Osteoblast (primary cell): ENCODE measurements around the gene ZMAT1. TPM values are rescaled to one million over a fixed set of nuclear protein-coding genes. Genes with fewer than 3 reads are reported as not detected.

Source experiments
- DNase-seq: peaks from one replicate; pipeline ENCODE4 v3.0.0; 2011; ENCODE audit warnings: low spot score, mixed read lengths; ENCODE audit not compliant: insufficient read length; ENCODE audit errors: missing footprints
- H2AFZ ChIP-seq: 2 replicates; pipeline ENCODE4 v1.6.0; 2011; ENCODE audit warnings: mild to moderate bottlenecking, low read length
- H3K27ac ChIP-seq: 2 replicates; pipeline ENCODE4 v1.5.1; 2011; ENCODE audit warnings: mild to moderate bottlenecking, low read depth, low read length, moderate library complexity
- H3K27me3 ChIP-seq: 2 replicates; pipeline ENCODE4 v1.6.0; 2012; ENCODE audit warnings: mild to moderate bottlenecking, control low read depth, inconsistent platforms, low read length, moderate library complexity; ENCODE audit not compliant: insufficient read depth
- H3K36me3 ChIP-seq: 2 replicates; pipeline ENCODE4 v1.5.1; 2011; ENCODE audit warnings: mild to moderate bottlenecking, low read length, control low read depth, moderate library complexity; ENCODE audit not compliant: insufficient read depth
- H3K4me1 ChIP-seq: 2 replicates; pipeline ENCODE4 v1.5.1; 2011; ENCODE audit warnings: mild to moderate bottlenecking, low read length, control low read depth, moderate library complexity; ENCODE audit not compliant: insufficient read depth
- H3K4me2 ChIP-seq: 2 replicates; pipeline ENCODE4 v1.6.0; 2011; ENCODE audit warnings: mild to moderate bottlenecking, low read length; ENCODE audit not compliant: insufficient read depth
- H3K4me3 ChIP-seq: fragments of 200-600 bp; sonication (generic); 3 replicates; pipeline ENCODE4 v1.5.1; 2012; ENCODE audit warnings: mild to moderate bottlenecking, low read length, inconsistent platforms; ENCODE audit not compliant: insufficient read depth
- H3K79me2 ChIP-seq: 2 replicates; pipeline ENCODE4 v1.6.0; 2012; ENCODE audit warnings: mild to moderate bottlenecking, low read length, control low read depth, inconsistent platforms; ENCODE audit not compliant: insufficient read depth
- H3K9me3 ChIP-seq: 2 replicates; pipeline ENCODE4 v1.5.1; 2011; ENCODE audit warnings: low read depth, low read length, control low read depth
- H4K20me1 ChIP-seq: 2 replicates; pipeline ENCODE4 v1.6.0; 2012; ENCODE audit warnings: mild to moderate bottlenecking, low read length, control low read depth; ENCODE audit not compliant: insufficient read depth
- total RNA-seq: library from RNA; depleted of rRNA; stranded (reverse); fragments of >200 nt; gene quantifications from 2 replicates; pipeline ENCODE4 v1.2.3, GENCODE V29; 2012
- TF ChIP-seq, protein P1 (sequence below): IDR thresholded peaks from 2 replicates; pipeline ENCODE4 v1.5.1; 2011; ENCODE audit warnings: mild to moderate bottlenecking, low read depth, low read length, moderate library complexity; ENCODE audit errors: extremely low read depth

The ZMAT1 gene
- total RNA-seq, 1 donor = 0.36 TPM

DNA sequence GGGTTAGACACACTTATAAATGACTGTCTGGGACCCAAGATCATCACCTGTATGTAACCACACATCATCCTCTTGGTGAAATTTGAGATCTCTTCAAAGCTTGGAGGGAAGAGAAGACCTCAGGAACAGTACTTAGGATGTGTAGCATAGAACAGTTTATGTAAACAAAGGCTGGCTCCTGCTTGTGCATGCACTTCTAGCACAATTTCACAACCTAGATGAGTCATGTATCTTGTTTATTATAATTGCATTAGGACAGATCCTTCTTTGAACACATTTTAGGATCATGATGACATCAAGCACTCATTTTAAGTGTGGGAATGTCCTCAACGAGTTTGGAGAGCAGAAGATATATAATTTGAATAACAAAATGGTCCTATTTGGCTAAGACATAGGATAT is 26.3 kb upstream of the ZMAT1 start:
- H3K4me1 ChIP-seq = no peaks in the 10 kb centered on the region
- no peaks in the 10 kb centered on the region for H3K36me3 ChIP-seq
- H3K27ac ChIP-seq = no peak overlapping the region
- no peaks in the 10 kb centered on the region for H3K9me3 ChIP-seq
- DNase-seq = no peak
- H2AFZ ChIP-seq = no peak overlapping the region
- no peak overlapping the region for H3K4me3 ChIP-seq
- H3K27me3 ChIP-seq = peaks cover 3% of the 10 kb centered on the region
- H3K79me2 ChIP-seq = no peaks in the 10 kb centered on the region
- H3K4me2 ChIP-seq = no peak overlapping the region
- H4K20me1 ChIP-seq = no peaks in the 10 kb centered on the region
- TF ChIP-seq, protein P1, sequence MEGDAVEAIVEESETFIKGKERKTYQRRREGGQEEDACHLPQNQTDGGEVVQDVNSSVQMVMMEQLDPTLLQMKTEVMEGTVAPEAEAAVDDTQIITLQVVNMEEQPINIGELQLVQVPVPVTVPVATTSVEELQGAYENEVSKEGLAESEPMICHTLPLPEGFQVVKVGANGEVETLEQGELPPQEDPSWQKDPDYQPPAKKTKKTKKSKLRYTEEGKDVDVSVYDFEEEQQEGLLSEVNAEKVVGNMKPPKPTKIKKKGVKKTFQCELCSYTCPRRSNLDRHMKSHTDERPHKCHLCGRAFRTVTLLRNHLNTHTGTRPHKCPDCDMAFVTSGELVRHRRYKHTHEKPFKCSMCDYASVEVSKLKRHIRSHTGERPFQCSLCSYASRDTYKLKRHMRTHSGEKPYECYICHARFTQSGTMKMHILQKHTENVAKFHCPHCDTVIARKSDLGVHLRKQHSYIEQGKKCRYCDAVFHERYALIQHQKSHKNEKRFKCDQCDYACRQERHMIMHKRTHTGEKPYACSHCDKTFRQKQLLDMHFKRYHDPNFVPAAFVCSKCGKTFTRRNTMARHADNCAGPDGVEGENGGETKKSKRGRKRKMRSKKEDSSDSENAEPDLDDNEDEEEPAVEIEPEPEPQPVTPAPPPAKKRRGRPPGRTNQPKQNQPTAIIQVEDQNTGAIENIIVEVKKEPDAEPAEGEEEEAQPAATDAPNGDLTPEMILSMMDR = no peak

DNA sequence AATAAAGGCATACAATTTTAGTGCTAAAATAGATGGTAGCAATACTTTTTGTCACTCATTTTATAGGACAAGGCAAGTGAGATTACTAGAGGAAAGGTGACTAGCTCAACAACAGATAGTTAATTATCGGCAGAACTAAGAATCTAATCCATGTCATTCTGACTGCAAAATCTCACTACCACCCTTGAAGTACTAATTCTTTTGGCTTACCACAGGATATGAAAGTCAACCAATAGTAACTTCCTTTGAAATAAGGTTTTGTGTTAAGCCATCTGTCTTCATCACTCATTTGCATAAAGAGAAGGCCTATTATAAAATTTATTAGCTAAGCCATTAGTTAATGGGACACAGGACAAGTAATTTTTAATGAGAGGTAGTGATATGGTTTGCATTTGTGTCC is 25.3 kb upstream of the ZMAT1 start:
- H3K27me3 ChIP-seq = peaks cover 3% of the 10 kb centered on the region
- H4K20me1 ChIP-seq = no peaks in the 10 kb centered on the region

DNA sequence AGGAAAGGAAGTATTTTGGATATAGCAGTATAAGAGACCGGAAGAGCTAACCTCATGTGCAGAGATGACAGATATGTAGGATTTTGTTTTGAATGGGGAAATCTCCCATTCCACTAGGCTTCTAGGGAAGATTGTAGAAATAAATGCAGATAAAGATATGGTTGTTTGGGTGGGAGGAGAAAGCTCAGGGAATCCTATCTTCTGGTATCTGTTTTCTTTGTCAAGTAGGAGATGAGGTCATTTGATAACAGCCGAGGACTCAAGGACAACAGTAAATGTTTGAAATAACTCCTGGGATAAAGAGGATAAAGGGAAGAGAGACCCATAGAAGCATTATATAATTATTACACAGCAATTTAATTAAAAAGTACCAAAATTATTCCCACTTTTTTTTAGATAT is 24.7 kb upstream of the ZMAT1 start:
- no peaks in the 10 kb centered on the region for H3K4me1 ChIP-seq
- no peak overlapping the region for H3K27ac ChIP-seq
- H3K4me2 ChIP-seq = no peak overlapping the region
- no peaks in the 10 kb centered on the region for H4K20me1 ChIP-seq
- H3K4me3 ChIP-seq = no peak overlapping the region
- no peak for DNase-seq
- no peaks in the 10 kb centered on the region for H3K36me3 ChIP-seq
- no peaks in the 10 kb centered on the region for H3K9me3 ChIP-seq
- TF ChIP-seq, protein P1 = no peak
- H3K79me2 ChIP-seq = no peaks in the 10 kb centered on the region
- no peak overlapping the region for H2AFZ ChIP-seq
- H3K27me3 ChIP-seq = peaks cover 3% of the 10 kb centered on the region

More for the DNA sequence above, 25.3 kb upstream of the ZMAT1 start:
- H3K4me2 ChIP-seq = no peak overlapping the region
- no peak overlapping the region for H3K27ac ChIP-seq
- no peak overlapping the region for H2AFZ ChIP-seq
- no peaks in the 10 kb centered on the region for H3K79me2 ChIP-seq
- H3K9me3 ChIP-seq = no peaks in the 10 kb centered on the region
- H3K36me3 ChIP-seq = no peaks in the 10 kb centered on the region
- no peak for DNase-seq
- TF ChIP-seq, protein P1 = no peak
- no peak overlapping the region for H3K4me3 ChIP-seq
- no peaks in the 10 kb centered on the region for H3K4me1 ChIP-seq

DNA sequence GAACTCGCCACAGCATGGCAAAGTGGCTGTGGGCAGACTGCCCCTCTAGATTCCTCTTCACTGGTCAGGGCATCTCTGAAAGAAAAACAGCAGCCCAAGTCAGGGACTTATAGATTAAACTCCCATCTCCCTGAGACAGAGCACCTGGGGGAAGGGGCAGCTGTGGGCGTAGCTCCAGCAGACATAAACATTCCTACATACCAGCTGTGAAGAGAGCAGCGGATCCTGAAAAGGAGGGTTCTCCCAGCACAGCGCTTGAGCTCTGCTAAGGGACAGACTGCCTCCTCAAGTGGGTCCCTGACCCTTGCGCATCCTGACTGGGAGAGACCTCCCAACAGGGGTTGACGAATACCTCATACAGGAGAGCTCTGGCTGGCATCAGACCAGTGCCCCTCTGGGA is 18.8 kb upstream of the ZMAT1 start:
- Histone ChIP-seq H3K9me3 (no peaks in the 10 kb centered on the region), H3K27me3 (peaks cover 5% of the 10 kb centered on the region), H3K36me3 (no peaks in the 10 kb centered on the region), H3K4me1 (no peaks in the 10 kb centered on the region), H3K27ac (no peak overlapping the region), H4K20me1 (no peaks in the 10 kb centered on the region), H3K4me2 (no peak overlapping the region), H3K4me3 (no peak overlapping the region), H3K79me2 (no peaks in the 10 kb centered on the region), H2AFZ (no peak overlapping the region)
- TF ChIP-seq, protein P1 = no peak
- DNase-seq = no peak
